Heart left ventricle (tissue), 13 donors: ENCODE measurements around the gene RAI1.

ENCODE experiments used
- POLR2A ChIP-seq, 2 donors: fragments of 450-650 bp; IDR thresholded peaks; one replicate each; pipeline ENCODE4 v1.6.1; 2017; ENCODE audit warnings: antibody characterized with exemption in 2 of 2, mild to moderate bottlenecking in 2 of 2, moderate library complexity in 2 of 2
- TF ChIP-seq, protein P1 (sequence below), 12 donors: fragments of 200-600 bp; sonication (generic) in 4 of 12; IDR thresholded peaks; one replicate each; pipeline versions ENCODE4 v1.5.0 to v1.8.0; 2018 to 2022; ENCODE audit warnings: antibody characterized with exemption in 12 of 12, mild to moderate bottlenecking in 5 of 12
- donor health status: ischemic (EF 13 %, LVEDD 7.1; RV severe dilation, severe dysfunction).
- donor health status: DM: no; HTN: yes; CAD: no.
- donor health status: DM: no; HTN: no; CAD: no.
- donor health status: ischemic (EF 25% LVEDD 6.9; RV normal size, moderate dysfunction).
- donor health status: ischemic (EF 25% LVEDD 5.7; RV mildly dilated, moderate dysfunction).
- donor health status: ischemic (EF 35%, LVEDD 5.7; RV mildly dilated, moderate dysfunction).
- donor health status: nonischemic (EF 11% LVEDD 7.7; RV severe dilation, severe dysfunction).
- donor health status: DM: yes; HTN: yes; CAD: no.
- donor health status: PGD.
- donor health status: ischemic (EF 29% LVEDD 5.4; RV normal size, mild dysfunction).
- donor health status: nonischemic (EF 23%, LVEDD 6.1; RV moderate dilation, normal function).

DNA sequence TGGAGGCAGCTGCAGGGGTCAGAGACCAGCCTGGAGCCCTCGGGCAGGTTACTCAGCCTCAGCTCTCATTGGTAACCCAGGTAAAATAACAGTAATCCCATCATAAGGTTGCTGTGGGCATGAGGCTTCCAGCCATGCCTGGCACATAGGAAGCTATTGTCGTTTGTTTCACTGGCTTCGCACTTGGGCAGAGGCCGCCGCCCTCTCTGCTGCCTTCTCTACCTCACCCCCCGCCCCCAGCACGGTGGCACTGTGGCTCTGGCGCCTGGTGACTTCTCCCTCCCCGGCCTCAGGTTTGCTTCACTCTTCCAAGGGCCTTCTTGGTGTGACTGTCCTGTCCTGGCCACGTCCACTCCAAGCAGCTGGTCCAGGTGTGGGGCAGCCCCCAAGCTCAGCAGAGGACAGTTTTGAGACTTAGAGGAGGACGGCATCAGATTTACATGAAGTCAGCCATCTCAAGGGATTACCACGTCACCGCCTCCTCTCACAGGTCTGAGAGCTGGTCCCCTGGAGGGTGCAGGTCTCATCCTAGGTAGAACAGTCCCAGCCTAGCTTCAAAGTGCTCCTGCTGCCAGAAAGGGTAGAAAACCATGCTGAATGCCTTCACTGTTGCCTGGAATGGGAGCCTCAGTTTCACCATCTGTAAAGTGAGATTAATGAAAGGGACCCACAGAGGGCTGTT is 120.7 kb downstream of the RAI1 start:
- TF ChIP-seq, protein P1, sequence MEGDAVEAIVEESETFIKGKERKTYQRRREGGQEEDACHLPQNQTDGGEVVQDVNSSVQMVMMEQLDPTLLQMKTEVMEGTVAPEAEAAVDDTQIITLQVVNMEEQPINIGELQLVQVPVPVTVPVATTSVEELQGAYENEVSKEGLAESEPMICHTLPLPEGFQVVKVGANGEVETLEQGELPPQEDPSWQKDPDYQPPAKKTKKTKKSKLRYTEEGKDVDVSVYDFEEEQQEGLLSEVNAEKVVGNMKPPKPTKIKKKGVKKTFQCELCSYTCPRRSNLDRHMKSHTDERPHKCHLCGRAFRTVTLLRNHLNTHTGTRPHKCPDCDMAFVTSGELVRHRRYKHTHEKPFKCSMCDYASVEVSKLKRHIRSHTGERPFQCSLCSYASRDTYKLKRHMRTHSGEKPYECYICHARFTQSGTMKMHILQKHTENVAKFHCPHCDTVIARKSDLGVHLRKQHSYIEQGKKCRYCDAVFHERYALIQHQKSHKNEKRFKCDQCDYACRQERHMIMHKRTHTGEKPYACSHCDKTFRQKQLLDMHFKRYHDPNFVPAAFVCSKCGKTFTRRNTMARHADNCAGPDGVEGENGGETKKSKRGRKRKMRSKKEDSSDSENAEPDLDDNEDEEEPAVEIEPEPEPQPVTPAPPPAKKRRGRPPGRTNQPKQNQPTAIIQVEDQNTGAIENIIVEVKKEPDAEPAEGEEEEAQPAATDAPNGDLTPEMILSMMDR (IDR thresholded peaks at IDR 0.05) = no peak
- TF ChIP-seq POLR2A (IDR thresholded peaks at IDR 0.05) = no peak
